K562 (cell line): ENCODE results near the gene KCNH2. TPM values are rescaled to one million over a fixed set of nuclear protein-coding genes. Genes with fewer than 3 reads are reported as not detected.

Experiments used
- BCL6 ChIP-seq: fragments of 250-450 bp; sonication (Bioruptor Pico); IDR thresholded peaks from 2 replicates; pipeline ENCODE4 v1.4.0; 2020
- E2F3 ChIP-seq: fragments of 250-450 bp; sonication (Bioruptor Pico); IDR thresholded peaks from 2 replicates; pipeline ENCODE4 v1.4.0; 2020; ENCODE audit warnings: mild to moderate bottlenecking
- JUND ChIP-seq, 2 experiments: IDR thresholded peaks; 2 replicates in 1 of 2; 3 replicates in 1 of 2; pipeline ENCODE4 v1.6.1; 2011; ENCODE audit warnings: borderline replicate concordance in 2 of 2, low read depth in 2 of 2, low read length in 2 of 2, improper control_type of control experiment in 1 of 2, missing biosample characterization in 1 of 2, missing genetic modification characterization in 1 of 2, missing genetic modification reagents in 1 of 2
- MTA1 ChIP-seq: fragments of 450-650 bp; IDR thresholded peaks from 2 replicates; pipeline ENCODE4 v1.6.1; 2017; ENCODE audit warnings: borderline replicate concordance
- MTA2 ChIP-seq: fragments of 450-650 bp; IDR thresholded peaks from 2 replicates; pipeline ENCODE4 v1.6.1; 2016; ENCODE audit warnings: low read depth
- PHF8 ChIP-seq: fragments of 200-600 bp; sonication (generic); IDR thresholded peaks from 2 replicates; pipeline ENCODE4 v1.6.1; 2012; ENCODE audit warnings: mixed run types, mild to moderate bottlenecking, inconsistent platforms, low read length, moderate library complexity, borderline replicate concordance
- RBFOX2 ChIP-seq: fragments of 200-400 bp; formaldehyde crosslinking; IDR thresholded peaks from 2 replicates; pipeline ENCODE4 v1.6.1; 2017; ENCODE audit warnings: low read depth, mild to moderate bottlenecking, low read length, moderate library complexity
- SMAD4 ChIP-seq: fragments of 250-450 bp; sonication (Bioruptor Pico); conservative IDR thresholded peaks from 2 replicates; pipeline ENCODE4 v1.8.0; 2021; ENCODE audit warnings: inconsistent platforms, mild to moderate bottlenecking, moderate library complexity
- STAT5B ChIP-seq: fragments of 250-450 bp; sonication (Bioruptor Pico); IDR thresholded peaks from 2 replicates; pipeline ENCODE4 v1.8.0; 2021; ENCODE audit warnings: mild to moderate bottlenecking, inconsistent platforms
- TARDBP ChIP-seq: fragments of 450-650 bp; IDR thresholded peaks from 2 replicates; pipeline ENCODE4 v1.6.1; 2016
- ZNF124 ChIP-seq: sonication (generic); formaldehyde crosslinking; IDR thresholded peaks from 2 replicates; pipeline ENCODE4 v1.8.1; 2022; ENCODE audit warnings: missing genetic modification reagents
- ZNF140 ChIP-seq: fragments of 250-450 bp; sonication (Bioruptor Pico); IDR thresholded peaks from 2 replicates; pipeline ENCODE4 v1.8.0; 2021; ENCODE audit warnings: moderate library complexity, mild to moderate bottlenecking, inconsistent platforms
- ZNF175 ChIP-seq: fragments of 200-800 bp; sonication (Bioruptor generic); IDR thresholded peaks from 2 replicates; pipeline ENCODE4 v1.6.1; 2016; ENCODE audit warnings: low read depth, mild to moderate bottlenecking, missing genetic modification characterization, missing compliant biosample characterization
- ZNF589 ChIP-seq: fragments of 200-800 bp; sonication (Bioruptor generic); IDR thresholded peaks from 2 replicates; pipeline ENCODE4 v1.6.1; 2016; ENCODE audit warnings: low read depth, missing genetic modification characterization, missing compliant biosample characterization
- ZZZ3 ChIP-seq: fragments of 450-650 bp; IDR thresholded peaks from 2 replicates; pipeline ENCODE4 v1.6.1; 2016; ENCODE audit warnings: antibody characterized with exemption, mild to moderate bottlenecking, moderate library complexity
- polyA plus RNA-seq, 8 experiments: library from polyadenylated mRNA; depleted of rRNA in 4 of 8; stranded (reverse) in 5 of 8; unstranded in 3 of 8; fragments of >200 nt; fragmentation: Nextera tagmentation in 2 of 8; fragmentation: Illumina TruSeq in 1 of 8; extraction: Ambion mirVana in 2 of 8; extraction: Trizol in 1 of 8; gene quantifications; 2 replicates each; pipeline versions ENCODE4 v1.2.1 to v1.2.3, GENCODE V29; 2011 to 2014; ENCODE audit warnings: inconsistent platforms in 1 of 8, missing spikeins in 1 of 8
- total RNA-seq, 7 experiments: library from RNA; depleted of rRNA in 6 of 7; stranded (reverse); fragments of >200 nt in 6 of 7; fragmentation: Illumina TruSeq in 2 of 7; extraction: Trizol in 2 of 7; gene quantifications; 2 replicates each; pipeline versions ENCODE4 v1.2.1 to v1.2.3, GENCODE V29; 2011 to 2021; ENCODE audit warnings: low replicate concordance in 1 of 7
- TF ChIP-seq, protein P1 (sequence below), 3 experiments: fragments of 200-800 bp in 1 of 3; fragments of 250-450 bp in 1 of 3; fragments of 450-650 bp in 1 of 3; sonication (Bioruptor Pico) in 1 of 3; sonication (Bioruptor generic) in 1 of 3; formaldehyde crosslinking in 1 of 3; IDR thresholded peaks; 2 replicates each; pipeline versions ENCODE4 v1.6.1 to v1.8.0; 2016 to 2022; ENCODE audit warnings: mild to moderate bottlenecking in 2 of 3, missing genetic modification characterization in 2 of 3, missing compliant biosample characterization in 1 of 3, moderate library complexity in 1 of 3
- TF ChIP-seq, protein P2 (sequence below): fragments of 450-650 bp; IDR thresholded peaks from 2 replicates; pipeline ENCODE4 v1.6.1; 2016; ENCODE audit warnings: missing biosample characterization, missing genetic modification characterization
- TF ChIP-seq, protein P3 (sequence below): sonication (generic); formaldehyde crosslinking; IDR thresholded peaks from 2 replicates; pipeline ENCODE4 v1.8.0; 2022; ENCODE audit warnings: mild to moderate bottlenecking, missing genetic modification reagents
- TF ChIP-seq, protein P4 (sequence below): fragments of 150-350 bp; conservative IDR thresholded peaks from 2 replicates; pipeline ENCODE4 v1.6.1; 2014; ENCODE audit warnings: low read length

KCNH2 gene
- total and polyA plus RNA-seq, 9 of the 15 experiments (the other 6 are each of a cell fraction or from before 2014, with no cell fraction given), result 18.1 to 368 (median 218) TPM

DNA sequence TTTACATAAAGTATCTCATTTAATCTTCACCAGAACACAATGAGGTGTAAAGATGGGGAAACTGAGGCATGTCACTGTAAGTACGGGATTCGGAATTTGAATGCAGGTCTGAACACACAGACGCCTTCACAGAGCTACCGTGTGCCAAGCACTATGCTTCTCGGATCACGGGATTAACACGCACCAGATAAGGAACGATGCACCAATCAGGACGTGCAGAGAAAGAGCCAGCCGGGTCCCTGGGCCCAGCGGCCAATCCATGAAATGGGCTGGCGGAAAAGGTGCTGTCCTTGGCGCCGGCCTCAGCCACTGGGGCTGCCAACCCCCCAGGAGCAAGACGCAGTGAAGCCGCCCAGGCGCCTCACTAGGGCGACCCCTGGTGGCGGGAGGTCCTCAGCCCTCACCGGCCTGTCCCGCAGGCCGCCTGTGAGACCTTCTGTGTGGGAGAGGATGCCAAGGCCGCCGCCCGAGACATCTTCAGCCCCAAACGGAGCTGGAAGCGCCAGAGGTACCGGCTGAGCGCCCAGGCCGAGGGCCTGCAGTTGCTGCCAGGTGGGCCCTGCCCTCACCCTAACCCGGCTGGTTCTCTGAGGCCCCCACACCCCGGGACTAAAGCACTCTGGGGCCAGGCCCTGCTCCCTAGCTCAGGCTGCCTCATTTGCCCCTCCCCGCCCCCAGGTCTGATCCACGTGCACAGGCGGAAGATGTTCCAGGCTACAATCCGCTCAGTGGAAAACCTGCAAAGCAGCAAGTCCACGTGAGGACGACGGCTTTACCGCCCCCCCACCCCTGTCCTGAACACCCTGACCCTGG is 30.6 kb upstream of the KCNH2 start (continued):
- TF ChIP-seq, protein P1, sequence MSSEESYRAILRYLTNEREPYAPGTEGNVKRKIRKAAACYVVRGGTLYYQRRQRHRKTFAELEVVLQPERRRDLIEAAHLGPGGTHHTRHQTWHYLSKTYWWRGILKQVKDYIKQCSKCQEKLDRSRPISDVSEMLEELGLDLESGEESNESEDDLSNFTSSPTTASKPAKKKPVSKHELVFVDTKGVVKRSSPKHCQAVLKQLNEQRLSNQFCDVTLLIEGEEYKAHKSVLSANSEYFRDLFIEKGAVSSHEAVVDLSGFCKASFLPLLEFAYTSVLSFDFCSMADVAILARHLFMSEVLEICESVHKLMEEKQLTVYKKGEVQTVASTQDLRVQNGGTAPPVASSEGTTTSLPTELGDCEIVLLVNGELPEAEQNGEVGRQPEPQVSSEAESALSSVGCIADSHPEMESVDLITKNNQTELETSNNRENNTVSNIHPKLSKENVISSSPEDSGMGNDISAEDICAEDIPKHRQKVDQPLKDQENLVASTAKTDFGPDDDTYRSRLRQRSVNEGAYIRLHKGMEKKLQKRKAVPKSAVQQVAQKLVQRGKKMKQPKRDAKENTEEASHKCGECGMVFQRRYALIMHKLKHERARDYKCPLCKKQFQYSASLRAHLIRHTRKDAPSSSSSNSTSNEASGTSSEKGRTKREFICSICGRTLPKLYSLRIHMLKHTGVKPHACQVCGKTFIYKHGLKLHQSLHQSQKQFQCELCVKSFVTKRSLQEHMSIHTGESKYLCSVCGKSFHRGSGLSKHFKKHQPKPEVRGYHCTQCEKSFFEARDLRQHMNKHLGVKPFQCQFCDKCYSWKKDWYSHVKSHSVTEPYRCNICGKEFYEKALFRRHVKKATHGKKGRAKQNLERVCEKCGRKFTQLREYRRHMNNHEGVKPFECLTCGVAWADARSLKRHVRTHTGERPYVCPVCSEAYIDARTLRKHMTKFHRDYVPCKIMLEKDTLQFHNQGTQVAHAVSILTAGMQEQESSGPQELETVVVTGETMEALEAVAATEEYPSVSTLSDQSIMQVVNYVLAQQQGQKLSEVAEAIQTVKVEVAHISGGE (CRISPR knock-in tag; IDR thresholded peaks at IDR 0.05), result peak in 1 of 3 experiments; percentile 82; a peak in 2 of 6 replicates
- TF ChIP-seq, protein P2, sequence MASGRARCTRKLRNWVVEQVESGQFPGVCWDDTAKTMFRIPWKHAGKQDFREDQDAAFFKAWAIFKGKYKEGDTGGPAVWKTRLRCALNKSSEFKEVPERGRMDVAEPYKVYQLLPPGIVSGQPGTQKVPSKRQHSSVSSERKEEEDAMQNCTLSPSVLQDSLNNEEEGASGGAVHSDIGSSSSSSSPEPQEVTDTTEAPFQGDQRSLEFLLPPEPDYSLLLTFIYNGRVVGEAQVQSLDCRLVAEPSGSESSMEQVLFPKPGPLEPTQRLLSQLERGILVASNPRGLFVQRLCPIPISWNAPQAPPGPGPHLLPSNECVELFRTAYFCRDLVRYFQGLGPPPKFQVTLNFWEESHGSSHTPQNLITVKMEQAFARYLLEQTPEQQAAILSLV, result no peak
- TF ChIP-seq, protein P3, sequence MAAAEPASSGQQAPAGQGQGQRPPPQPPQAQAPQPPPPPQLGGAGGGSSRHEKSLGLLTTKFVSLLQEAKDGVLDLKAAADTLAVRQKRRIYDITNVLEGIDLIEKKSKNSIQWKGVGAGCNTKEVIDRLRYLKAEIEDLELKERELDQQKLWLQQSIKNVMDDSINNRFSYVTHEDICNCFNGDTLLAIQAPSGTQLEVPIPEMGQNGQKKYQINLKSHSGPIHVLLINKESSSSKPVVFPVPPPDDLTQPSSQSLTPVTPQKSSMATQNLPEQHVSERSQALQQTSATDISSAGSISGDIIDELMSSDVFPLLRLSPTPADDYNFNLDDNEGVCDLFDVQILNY, result peak; percentile 21; the same call in 1 of the 2 replicates
- TF ChIP-seq ZNF124 (CRISPR knock-in tag) (no peak), TARDBP (peak; percentile 89), BCL6 (CRISPR knock-in tag) (no peak), SMAD4 (peak; percentile 96), ZNF140 (CRISPR knock-in tag) (no peak), JUND (IDR thresholded peaks at IDR 0.05; ENCODE audit: borderline replicate concordance, low read depth, low read length) (peak; percentile 83), JUND (tag; IDR thresholded peaks at IDR 0.05; ENCODE audit: borderline replicate concordance, low read depth, low read length) (no peak; the same call in 2 of the 3 replicates), E2F3 (CRISPR knock-in tag) (peak; percentile 40), MTA1 (peak; percentile 87), STAT5B (CRISPR knock-in tag) (no peak), ZNF589 (CRISPR knock-in tag) (peak; percentile 86; the same call in 1 of the 2 replicates), MTA2 (peak; percentile 65; the same call in 1 of the 2 replicates), PHF8 (peak; percentile 75), RBFOX2 (peak; percentile 89), ZZZ3 (no peak), ZNF175 (CRISPR knock-in tag) (no peak)
- TF ChIP-seq, protein P4, sequence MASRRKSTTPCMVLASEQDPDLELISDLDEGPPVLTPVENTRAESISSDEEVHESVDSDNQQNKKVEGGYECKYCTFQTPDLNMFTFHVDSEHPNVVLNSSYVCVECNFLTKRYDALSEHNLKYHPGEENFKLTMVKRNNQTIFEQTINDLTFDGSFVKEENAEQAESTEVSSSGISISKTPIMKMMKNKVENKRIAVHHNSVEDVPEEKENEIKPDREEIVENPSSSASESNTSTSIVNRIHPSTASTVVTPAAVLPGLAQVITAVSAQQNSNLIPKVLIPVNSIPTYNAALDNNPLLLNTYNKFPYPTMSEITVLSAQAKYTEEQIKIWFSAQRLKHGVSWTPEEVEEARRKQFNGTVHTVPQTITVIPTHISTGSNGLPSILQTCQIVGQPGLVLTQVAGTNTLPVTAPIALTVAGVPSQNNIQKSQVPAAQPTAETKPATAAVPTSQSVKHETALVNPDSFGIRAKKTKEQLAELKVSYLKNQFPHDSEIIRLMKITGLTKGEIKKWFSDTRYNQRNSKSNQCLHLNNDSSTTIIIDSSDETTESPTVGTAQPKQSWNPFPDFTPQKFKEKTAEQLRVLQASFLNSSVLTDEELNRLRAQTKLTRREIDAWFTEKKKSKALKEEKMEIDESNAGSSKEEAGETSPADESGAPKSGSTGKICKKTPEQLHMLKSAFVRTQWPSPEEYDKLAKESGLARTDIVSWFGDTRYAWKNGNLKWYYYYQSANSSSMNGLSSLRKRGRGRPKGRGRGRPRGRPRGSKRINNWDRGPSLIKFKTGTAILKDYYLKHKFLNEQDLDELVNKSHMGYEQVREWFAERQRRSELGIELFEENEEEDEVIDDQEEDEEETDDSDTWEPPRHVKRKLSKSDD, result 0 out of 2 replicates have a peak, but pooled peaks have one; percentile 51
